GM12878 (cell line): ENCODE results near the gene FBXO33. TPM values are rescaled to one million over a fixed set of nuclear protein-coding genes. Genes with fewer than 3 reads are reported as not detected.

Experiments
- ATAC-seq: fragments of 200-7000 bp; cut with Tn5 transposase; 3 replicates; pipeline ENCODE4 v1.9.1; 2020; ENCODE audit warnings: mild to moderate bottlenecking, moderate library complexity
- BruUV-seq: library from RNA; stranded (reverse); fragments of 400-500 nt; replicated peaks from 2 replicates; lab custom pipeline; 2021; lab: Mats Ljungman, UMichigan
- CTCF ChIA-PET: fragments of 300-600 bp; sonication (Branson Sonifier 250); formaldehyde crosslinking; extraction: SDS; loops from one replicate; lab custom pipeline; 2021; ENCODE audit warnings: inconsistent platforms; lab: Yijun Ruan, JAX
- POLR2A ChIA-PET: fragments of 350-600 bp; formaldehyde crosslinking; extraction: SDS; loops from one replicate; lab custom pipeline; 2021; ENCODE audit warnings: inconsistent platforms; lab: Charles Lee
- RAD21 ChIA-PET: fragments of 300-600 bp; sonication (Branson Sonifier 250); formaldehyde crosslinking; loops from one replicate; lab custom pipeline; 2023; ENCODE audit warnings: antibody characterized with exemption; ENCODE audit not compliant: unreplicated experiment; lab: Charles Lee
- SMC1A ChIA-PET: fragments of 300-600 bp; sonication (Branson Sonifier 250); formaldehyde crosslinking; loops from one replicate; lab custom pipeline; 2023; ENCODE audit not compliant: unreplicated experiment, uncharacterized antibody; lab: Charles Lee
- DNase-seq: peaks from one replicate; pipeline ENCODE4 v3.0.0-alpha.2; 2011; ENCODE audit warnings: low read depth, low spot score
- FAIRE-seq: peaks from 3 replicates; lab custom pipeline; 2011; peaks lifted over from hg19 to GRCh38; lab: Jason Lieb, UNC
- H2AFZ ChIP-seq: 2 replicates; pipeline ENCODE4 v1.6.0; 2011; ENCODE audit warnings: low read depth, low read length, control low read depth; ENCODE audit not compliant: control insufficient read depth
- H3K27ac ChIP-seq: 2 replicates; pipeline ENCODE4 v1.5.1; 2011; ENCODE audit warnings: control low read depth; ENCODE audit not compliant: control insufficient read depth, insufficient read depth
- H3K27me3 ChIP-seq, 2 experiments: replicated peaks in 1 of 2; 2 replicates each; pipeline versions ENCODE4 v1.6.0 to v1.6.1; 2011; ENCODE audit warnings: low read length in 1 of 2; ENCODE audit not compliant: control insufficient read depth in 2 of 2, insufficient read depth in 2 of 2
- H3K36me3 ChIP-seq, 2 experiments: 2 replicates each; pipeline ENCODE4 v1.5.1; 2011; ENCODE audit warnings: low read length in 1 of 2; ENCODE audit not compliant: control insufficient read depth in 2 of 2, insufficient read depth in 2 of 2
- H3K4me1 ChIP-seq: 2 replicates; pipeline ENCODE4 v1.6.1; 2011; ENCODE audit warnings: mild to moderate bottlenecking, low read length, moderate library complexity, mixed read lengths; ENCODE audit not compliant: control insufficient read depth, insufficient read depth
- H3K4me2 ChIP-seq: 2 replicates; pipeline ENCODE4 v1.6.0; 2011; ENCODE audit warnings: control low read depth; ENCODE audit not compliant: control insufficient read depth, insufficient read depth
- H3K4me3 ChIP-seq: fragments of 200-600 bp; sonication (generic); 2 replicates; pipeline ENCODE4 v1.5.1; 2016
- H3K79me2 ChIP-seq: 2 replicates; pipeline ENCODE4 v1.6.0; 2011; ENCODE audit warnings: low read length; ENCODE audit not compliant: control insufficient read depth, insufficient read depth
- H3K9ac ChIP-seq: 2 replicates; pipeline ENCODE4 v1.8.0; 2011; ENCODE audit warnings: low read length, control low read depth, mixed read lengths; ENCODE audit not compliant: control insufficient read depth, insufficient read depth
- H3K9me3 ChIP-seq: replicated peaks from 3 replicates; pipeline ENCODE4 v1.5.1; 2011; ENCODE audit warnings: mild to moderate bottlenecking, low read length; ENCODE audit not compliant: control insufficient read depth, insufficient read depth
- H4K20me1 ChIP-seq: 2 replicates; pipeline ENCODE4 v1.6.0; 2011; ENCODE audit not compliant: control insufficient read depth, insufficient read depth
- CTCF ChIP-seq, 3 experiments: IDR thresholded peaks in 2 of 3; conservative IDR thresholded peaks in 1 of 3; 2 replicates each; pipeline ENCODE4 v1.5.1; 2011; ENCODE audit warnings: low read depth in 3 of 3, low read length in 3 of 3, mild to moderate bottlenecking in 3 of 3, control low read depth in 2 of 3, moderate library complexity in 2 of 3, inconsistent platforms in 1 of 3, mixed read lengths in 1 of 3; ENCODE audit not compliant: control insufficient read depth in 2 of 3, insufficient read depth in 1 of 3; ENCODE audit errors: extremely low read depth in 1 of 3
- HDAC2 ChIP-seq: fragments of 200-600 bp; sonication (generic); IDR thresholded peaks from 2 replicates; pipeline ENCODE4 v1.6.1; 2017
- RAD21 ChIP-seq: IDR thresholded peaks from 2 replicates; pipeline ENCODE4 v1.6.1; 2011; ENCODE audit warnings: mild to moderate bottlenecking, low read depth, low read length, moderate library complexity; ENCODE audit not compliant: insufficient read depth
- SMC3 ChIP-seq: IDR thresholded peaks from 2 replicates; pipeline ENCODE4 v1.6.1; 2011; ENCODE audit warnings: low read length, improper control_type of control experiment, borderline replicate concordance
- SREBF1 ChIP-seq: IDR thresholded peaks from 2 replicates; pipeline ENCODE4 v1.6.1; 2012; ENCODE audit warnings: mild to moderate bottlenecking, low read length
- TAF1 ChIP-seq: IDR thresholded peaks from 2 replicates; pipeline ENCODE4 v1.6.1; 2011; ENCODE audit warnings: mild to moderate bottlenecking, low read depth, low read length, borderline replicate concordance
- WGBS: methylation state at CpG from one replicate; pipeline ENCODE4 v1.1.6; 2016; ENCODE audit warnings: low lambda C conversion rate; ENCODE audit not compliant: insufficient replicate concordance, insufficient coverage; ENCODE audit errors: missing lambda C conversion rate; 5-methylcytosine and 5-hydroxymethylcytosine counted together
- in situ Hi-C: fragments of 300-500 bp; cut with MboI; formaldehyde crosslinking; loops from 9 replicates; pipeline ENCODE4 v1.14.3; 2018; ENCODE audit warnings: mixed read lengths
- intact Hi-C: fragments of 100-400 bp; cut with micrococcal nuclease; formaldehyde crosslinking; loops from one replicate; pipeline ENCODE4 v1.14.2; 2022; ENCODE audit not compliant: unreplicated experiment
- polyA plus RNA-seq, 11 experiments: library from polyadenylated mRNA; depleted of rRNA in 4 of 11; unstranded in 6 of 11; stranded (reverse) in 5 of 11; fragments of >200 nt; fragmentation: Nextera tagmentation in 4 of 11; fragmentation: Illumina TruSeq in 1 of 11; extraction: Ambion mirVana in 4 of 11; extraction: Trizol in 1 of 11; gene quantifications; 1 replicate in 1 of 11; 2 replicates in 10 of 11; pipeline versions ENCODE4 v1.2.1 to v1.2.3, GENCODE V29; 2011 to 2016; ENCODE audit warnings: inconsistent platforms in 2 of 11, missing spikeins in 2 of 11, low read depth in 1 of 11
- total RNA-seq, 4 experiments: library from RNA; depleted of rRNA in 3 of 4; stranded (reverse); fragments of >200 nt in 3 of 4; fragmentation: Illumina TruSeq in 1 of 4; extraction: Trizol in 1 of 4; gene quantifications; 2 replicates each; pipeline versions ENCODE4 v1.2.1 to v1.2.3, GENCODE V29; 2013 to 2021

Gene FBXO33
- total and polyA plus RNA-seq, 10 of the 15 experiments (the other 5 are each of a cell fraction or from before 2014, with no cell fraction given), result 4.7 to 56.9 (median 19.6) TPM

- Histone ChIP-seq H3K4me3 (no peak overlapping the region), H2AFZ (no peak overlapping the region), H3K27me3 (no peaks in the 10 kb centered on the region), H4K20me1 (no peaks in the 10 kb centered on the region), H3K27ac (no peak overlapping the region), H3K9ac (no peak overlapping the region), H3K36me3 (no peaks in the 10 kb centered on the region), H3K4me1 (no peaks in the 10 kb centered on the region), H3K9me3 (no peaks in the 10 kb centered on the region), H3K4me2 (no peak overlapping the region), H3K79me2 (no peaks in the 10 kb centered on the region)
- in situ Hi-C loops (no loop called here), intact Hi-C loops (loop anchor here (2.0 kb wide), 2 partner anchors 35 to 361 kb away; partner anchors contain the start of gene FBXO33)
- WGBS, result 79% methylated on average over 7 of the region's 7 CpGs
- CTCF ChIA-PET, result interaction anchor here (0.6 to 6.9 kb wide), 32 partner anchors 9 to 505 kb away, joined by 3 to 100 read pairs (median 5); partner anchors contain the start of gene FBXO33
- RAD21 ChIA-PET, result interaction anchor here (0.8 to 7.0 kb wide), 14 partner anchors 12 to 361 kb away, joined by 3 to 101 read pairs (median 7); partner anchors contain the start of genes FBXO33 and GEMIN2
- BruUV-seq, result no TSS peak
- TF ChIP-seq CTCF (IDR thresholded peaks at IDR 0.05 in 2 of 3, conservative IDR thresholded peaks at IDR 0.05 in 1 of 3; ENCODE audit: control insufficient read depth in 2 of 3, extremely low read depth in 1 of 3, insufficient read depth in 1 of 3, low read depth in 3 of 3, low read length in 3 of 3), result peak; percentile 53 to 68 (median 54); a peak in 5 of 6 replicates
- TF ChIP-seq SMC3, result peak; percentile 32; the same call in 1 of the 2 replicates
- TF ChIP-seq SREBF1, result no peak
- TF ChIP-seq HDAC2, result no peak
- TF ChIP-seq TAF1, result no peak
- TF ChIP-seq RAD21, result peak; percentile 76
- peak; percentile 82 for ATAC-seq
- no peak for DNase-seq
- POLR2A ChIA-PET, result interaction anchor here (0.9 to 3.1 kb wide), 5 partner anchors 16 to 36 kb away, joined by 3 to 18 read pairs (median 4); partner anchors contain the start of gene FBXO33
- SMC1A ChIA-PET, result interaction anchor here (0.7 to 7.3 kb wide), 25 partner anchors 8 to 490 kb away, joined by 3 to 92 read pairs (median 4); partner anchors contain the start of gene FBXO33
- FAIRE-seq, result peak; percentile 75
Measured at GRCh38 chr14:39467889-39468524, 35.8 kb upstream of the FBXO33 start.
